ENCODE data around the gene SMARCB1. TPM values are rescaled to one million over a fixed set of nuclear protein-coding genes. Genes with fewer than 3 reads are reported as not detected.

The SMARCB1 gene
- polyA plus RNA-seq, 1 donor, result 187 TPM

- no peak for DNase-seq
Measured at GRCh38 chr22:23759566-23759965, 27.2 kb upstream of the SMARCB1 start.

GRCh38 chr22:23760056-23760455 lies 26.7 kb upstream of the SMARCB1 start:
- DNase-seq, result no peak

- DNase-seq, result no peak
Measured at GRCh38 chr22:23762842-23763578, 23.8 kb upstream of the SMARCB1 start, which contains the start of gene C22orf15. Gene C22orf15 (plus strand): TSS chr22:23762990. CDS start chr22:23763307, 317 bp downstream.

- DNase-seq, result no peak
Measured at GRCh38 chr22:23763579-23763945, 23.2 kb upstream of the SMARCB1 start.

- no peak for DNase-seq
Measured at GRCh38 chr22:23763954-23764353, 22.8 kb upstream of the SMARCB1 start.

- DNase-seq, result no peak
Measured at GRCh38 chr22:23764899-23765881, 21.6 kb upstream of the SMARCB1 start.

GRCh38 chr22:23767303-23767672 lies 19.5 kb upstream of the SMARCB1 start:
- DNase-seq, result no peak

GRCh38 chr22:23767673-23768548 lies 18.9 kb upstream of the SMARCB1 start, which contains the start of gene CHCHD10:
Gene CHCHD10 (minus strand): TSS chr22:23767972. CDS start chr22:23767874, 98 bp downstream.
- peak; percentile 87 for DNase-seq

- DNase-seq, result no peak
Measured at GRCh38 chr22:23769321-23769965, 17.3 kb upstream of the SMARCB1 start.

- no peak for DNase-seq
Measured at GRCh38 chr22:23772315-23772648, 14.5 kb upstream of the SMARCB1 start.

- DNase-seq, result peak; percentile 57
Measured at GRCh38 chr22:23772649-23773473, 13.9 kb upstream of the SMARCB1 start, which contains the start of gene MMP11. Gene MMP11 (plus strand): TSS chr22:23772849. CDS start chr22:23772871, 22 bp downstream.

GRCh38 chr22:23773483-23774113 lies 13.2 kb upstream of the SMARCB1 start:
- no peak for DNase-seq

GRCh38 chr22:23774114-23774921 lies 12.4 kb upstream of the SMARCB1 start:
- no peak for DNase-seq

GRCh38 chr22:23774922-23775436 lies 11.8 kb upstream of the SMARCB1 start:
- DNase-seq, result no peak

GRCh38 chr22:23775779-23776375 lies 10.9 kb upstream of the SMARCB1 start:
- DNase-seq, result no peak

- no peak for DNase-seq
Measured at GRCh38 chr22:23777776-23778576, 8.8 kb upstream of the SMARCB1 start.

- DNase-seq, result no peak
Measured at GRCh38 chr22:23778577-23778900, 8.2 kb upstream of the SMARCB1 start.

GRCh38 chr22:23779083-23779482 lies 7.7 kb upstream of the SMARCB1 start:
- no peak for DNase-seq

Data from left kidney (tissue), 2 donors.